H1 (cell line): ENCODE data around the gene MPDZ. TPM values are rescaled to one million over a fixed set of nuclear protein-coding genes. Genes with fewer than 3 reads are reported as not detected.

Source experiments
- CTCF ChIA-PET: fragments of 300-600 bp; sonication (Branson Sonifier 250); formaldehyde crosslinking; loops from one replicate; lab custom pipeline; 2021; ENCODE audit not compliant: partially characterized antibody; lab: Charles Lee
- POLR2A ChIA-PET: fragments of 300-600 bp; sonication (Branson Sonifier 250); formaldehyde crosslinking; loops from one replicate; lab custom pipeline; 2021; ENCODE audit warnings: inconsistent platforms; ENCODE audit not compliant: partially characterized antibody; lab: Charles Lee
- DNase-seq, 2 experiments: peaks; one replicate each; pipeline versions ENCODE4 v3.0.0 to v3.0.0-alpha.2; 2010 to 2022; ENCODE audit warnings: low spot score in 2 of 2, low read depth in 1 of 2, mixed read lengths in 1 of 2
- FAIRE-seq: peaks from 2 replicates; lab custom pipeline; 2011; peaks lifted over from hg19 to GRCh38; lab: Jason Lieb, UNC
- H2AFZ ChIP-seq: 2 replicates; pipeline ENCODE4 v1.8.1; 2012; ENCODE audit warnings: low read length, inconsistent platforms
- H2AK5ac ChIP-seq: 2 replicates; pipeline ENCODE4 v1.6.1; 2013; ENCODE audit warnings: low read depth, low read length
- H2BK120ac ChIP-seq: replicated peaks from 2 replicates; pipeline ENCODE3; 2013; ENCODE audit warnings: low read depth, low read length, inconsistent platforms
- H2BK12ac ChIP-seq: 2 replicates; pipeline ENCODE4 v1.6.1; 2013; ENCODE audit warnings: low read depth, low read length
- H2BK15ac ChIP-seq: 2 replicates; pipeline ENCODE4 v1.6.1; 2013; ENCODE audit warnings: low read length
- H2BK20ac ChIP-seq: 2 replicates; pipeline ENCODE4 v1.6.1; 2013; ENCODE audit warnings: low read length
- H2BK5ac ChIP-seq: 2 replicates; pipeline ENCODE4 v1.6.1; 2013; ENCODE audit warnings: low read depth, low read length
- H3K14ac ChIP-seq: 2 replicates; pipeline ENCODE4 v1.6.1; 2013; ENCODE audit warnings: inconsistent platforms; ENCODE audit not compliant: insufficient read length
- H3K18ac ChIP-seq: 2 replicates; pipeline ENCODE4 v1.6.1; 2013; ENCODE audit warnings: low read length; ENCODE audit errors: extremely low read depth
- H3K23ac ChIP-seq: 2 replicates; pipeline ENCODE4 v1.6.1; 2013; ENCODE audit warnings: inconsistent platforms; ENCODE audit not compliant: insufficient read length
- H3K23me2 ChIP-seq: 2 replicates; pipeline ENCODE4 v1.6.1; 2013; ENCODE audit warnings: low read depth, low read length
- H3K27ac ChIP-seq: 2 replicates; pipeline ENCODE4 v1.6.1; 2011; ENCODE audit warnings: low read depth, low read length, inconsistent platforms
- H3K27me3 ChIP-seq, 4 experiments: replicated peaks in 1 of 4; 1 replicate in 1 of 4; 2 replicates in 3 of 4; pipeline versions ENCODE4 v1.6.1 to v1.8.1; 2011 to 2013; ENCODE audit warnings: low read length in 3 of 4, mild to moderate bottlenecking in 3 of 4, inconsistent platforms in 2 of 4, mixed read lengths in 2 of 4, moderate library complexity in 1 of 4; ENCODE audit not compliant: control insufficient read depth in 3 of 4, insufficient read depth in 3 of 4; ENCODE audit errors: extremely low read depth in 1 of 4
- H3K36me3 ChIP-seq, 4 experiments: 2 replicates each; pipeline versions ENCODE4 v1.6.1 to v1.8.1; 2011 to 2013; ENCODE audit warnings: mild to moderate bottlenecking in 4 of 4, low read length in 3 of 4, moderate library complexity in 2 of 4, control low read depth in 1 of 4, inconsistent platforms in 1 of 4; ENCODE audit not compliant: insufficient read depth in 4 of 4, control insufficient read depth in 2 of 4
- H3K4ac ChIP-seq: replicated peaks from 2 replicates; pipeline ENCODE3; 2013; ENCODE audit warnings: low read length, low read depth, mixed read lengths, inconsistent platforms; ENCODE audit not compliant: insufficient read length
- H3K4me1 ChIP-seq, 4 experiments: replicated peaks in 1 of 4; 1 replicate in 1 of 4; 2 replicates in 3 of 4; pipeline versions ENCODE4 v1.6.1 to v1.8.1; 2011 to 2013; ENCODE audit warnings: low read length in 3 of 4, inconsistent platforms in 2 of 4, mixed read lengths in 1 of 4; ENCODE audit not compliant: insufficient read depth in 4 of 4, control insufficient read depth in 3 of 4
- H3K4me2 ChIP-seq, 2 experiments: 2 replicates each; pipeline versions ENCODE4 v1.6.1 to v1.8.1; 2011 to 2013; ENCODE audit warnings: low read depth in 2 of 2, low read length in 2 of 2, control low read depth in 1 of 2, inconsistent platforms in 1 of 2, mild to moderate bottlenecking in 1 of 2; ENCODE audit not compliant: insufficient read depth in 1 of 2
- H3K4me3 ChIP-seq, 4 experiments: fragments of 200-600, 300-600 bp in 1 of 4; sonication (generic), shearing (Covaris generic), sonication (Bioruptor Twin) in 1 of 4; 2 replicates each; pipeline versions ENCODE4 v1.5.1 to v1.8.1; 2011 to 2016; ENCODE audit warnings: low read length in 4 of 4, low read depth in 3 of 4, control low read depth in 2 of 4, inconsistent platforms in 2 of 4, mild to moderate bottlenecking in 2 of 4, mixed read lengths in 1 of 4, moderate library complexity in 1 of 4; ENCODE audit not compliant: insufficient read depth in 2 of 4; ENCODE audit errors: extremely low read depth in 1 of 4
- H3K56ac ChIP-seq: replicated peaks from 2 replicates; pipeline ENCODE3; 2013; ENCODE audit warnings: low read depth, mild to moderate bottlenecking, mixed read lengths, low read length, inconsistent platforms; ENCODE audit not compliant: insufficient read length
- H3K79me1 ChIP-seq: 2 replicates; pipeline ENCODE4 v1.6.1; 2013; ENCODE audit warnings: low read depth, low read length, control low read depth
- H3K79me2 ChIP-seq, 2 experiments: 2 replicates each; pipeline versions ENCODE4 v1.6.1 to v1.8.1; 2012 to 2013; ENCODE audit warnings: low read length in 2 of 2, mild to moderate bottlenecking in 2 of 2, inconsistent platforms in 1 of 2; ENCODE audit not compliant: insufficient read depth in 2 of 2, control insufficient read depth in 1 of 2
- H3K9ac ChIP-seq, 4 experiments: replicated peaks in 1 of 4; 1 replicate in 1 of 4; 2 replicates in 3 of 4; pipeline versions ENCODE4 v1.6.1 to v1.8.1; 2011 to 2013; ENCODE audit warnings: low read depth in 3 of 4, low read length in 3 of 4, control low read depth in 2 of 4, mild to moderate bottlenecking in 2 of 4, moderate library complexity in 2 of 4, inconsistent platforms in 1 of 4; ENCODE audit errors: extremely low read depth in 1 of 4
- H3K9me3 ChIP-seq, 2 experiments: 2 replicates each; pipeline versions ENCODE4 v1.6.1 to v1.8.1; 2012 to 2013; ENCODE audit warnings: mild to moderate bottlenecking in 2 of 2, moderate library complexity in 2 of 2, control low read depth in 1 of 2, inconsistent platforms in 1 of 2, low read depth in 1 of 2, low read length in 1 of 2, mixed read lengths in 1 of 2; ENCODE audit not compliant: insufficient read depth in 2 of 2
- H4K20me1 ChIP-seq, 2 experiments: replicated peaks in 1 of 2; 2 replicates each; pipeline versions ENCODE3 to v1.8.1; 2011 to 2013; ENCODE audit warnings: inconsistent platforms in 2 of 2, low read length in 2 of 2, mild to moderate bottlenecking in 1 of 2; ENCODE audit not compliant: insufficient read depth in 2 of 2, control insufficient read depth in 1 of 2
- H4K5ac ChIP-seq: 2 replicates; pipeline ENCODE4 v1.6.1; 2013; ENCODE audit warnings: low read length, low read depth, mixed read lengths, inconsistent platforms; ENCODE audit not compliant: insufficient read length
- H4K8ac ChIP-seq: 2 replicates; pipeline ENCODE4 v1.8.0; 2013; ENCODE audit warnings: mild to moderate bottlenecking, moderate library complexity, low read length, inconsistent platforms; ENCODE audit not compliant: insufficient read depth; ENCODE audit errors: extremely low read depth
- H4K91ac ChIP-seq: replicated peaks from 2 replicates; pipeline ENCODE3; 2013; ENCODE audit warnings: low read length, mixed read lengths, inconsistent platforms; ENCODE audit not compliant: insufficient read length
- BRCA1 ChIP-seq: IDR thresholded peaks from 2 replicates; pipeline ENCODE4 v1.6.1; 2012; ENCODE audit warnings: low read depth, low read length, improper control_type of control experiment
- SAP30 ChIP-seq: fragments of 300-600 bp; sonication (generic); IDR thresholded peaks from 2 replicates; pipeline ENCODE4 v1.7.1; 2012; ENCODE audit warnings: low read length, moderate library complexity, mild to moderate bottlenecking, inconsistent platforms; ENCODE audit not compliant: insufficient read depth, insufficient replicate concordance
- WGBS, 2 experiments: shearing (Covaris generic) in 1 of 2; methylation state at CpG; one replicate each; pipeline versions ENCODE4 v1.1.6 to v1.1.7; 2013 to 2015; ENCODE audit warnings: low lambda C conversion rate in 2 of 2, mixed read lengths in 2 of 2, inconsistent platforms in 1 of 2, low coverage in 1 of 2, missing lambda C conversion rate in 1 of 2; ENCODE audit not compliant: insufficient replicate concordance in 2 of 2, insufficient coverage in 1 of 2, insufficient read length in 1 of 2; ENCODE audit errors: extremely low coverage in 1 of 2, missing lambda C conversion rate in 1 of 2; 5-methylcytosine and 5-hydroxymethylcytosine counted together
- polyA plus RNA-seq, 7 experiments: library from polyadenylated mRNA; depleted of rRNA in 3 of 7; stranded (reverse) in 5 of 7; unstranded in 2 of 7; fragments of >200 nt in 5 of 7; fragments of 200-250 nt in 2 of 7; gene quantifications; 1 replicate in 5 of 7; 2 replicates in 1 of 7; 4 replicates in 1 of 7; pipeline versions ENCODE4 v1.2.1 to v1.2.3, GENCODE V29; 2011 to 2013; ENCODE audit warnings: missing spikeins in 2 of 7, mixed read lengths in 2 of 7
- total RNA-seq: library from RNA; stranded (reverse); fragmentation: NEBNext Ultra II Directional; extraction: Animal tissue kit (Norgen Biotek cat#: 25700); gene quantifications from 2 replicates; pipeline ENCODE4 v1.2.1, GENCODE V29; 2021

Gene MPDZ
- total and polyA plus RNA-seq, 2 of the 8 experiments (the other 6 are each of a cell fraction or from before 2014, with no cell fraction given): 14.6 to 39.4 TPM

DNA sequence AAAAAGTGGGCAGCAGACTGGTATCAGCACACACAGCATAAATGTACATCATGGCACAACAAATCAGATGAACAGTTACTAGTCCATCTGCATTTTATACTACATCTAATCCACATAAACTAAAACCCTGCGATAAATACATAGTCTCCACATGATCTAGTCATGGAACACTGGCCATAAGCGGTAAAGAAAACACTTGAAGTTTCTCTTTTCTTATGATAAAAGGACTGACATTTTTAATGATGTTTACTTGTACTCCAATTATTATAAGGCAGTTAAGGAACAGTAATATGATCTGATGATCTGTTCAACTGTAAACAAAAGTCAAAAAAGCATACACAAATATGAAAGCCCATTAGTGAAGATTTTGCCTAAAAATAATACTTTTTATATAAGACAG, 112.5 kb downstream of the MPDZ start:
- H3K36me3 ChIP-seq: peaks cover 0 to 8% (median 0%) of the 10 kb centered on the region in 4 experiments; a peak in 2 of 8 replicates
- H3K27me3 ChIP-seq: no peaks in the 10 kb centered on the region
- no peak overlapping the region for H4K8ac ChIP-seq
- no peaks in the 10 kb centered on the region for H4K20me1 ChIP-seq
- no peak overlapping the region for H3K56ac ChIP-seq
- H2BK5ac ChIP-seq: no peak overlapping the region
- H3K79me2 ChIP-seq: no peaks in the 10 kb centered on the region
- no peaks in the 10 kb centered on the region for H3K23me2 ChIP-seq
- no peaks in the 10 kb centered on the region for H3K79me1 ChIP-seq
- H3K23ac ChIP-seq: no peak overlapping the region
- H3K9me3 ChIP-seq: no peaks in the 10 kb centered on the region
- no peak overlapping the region for H3K14ac ChIP-seq
- H3K18ac ChIP-seq: no peak overlapping the region
- H4K5ac ChIP-seq: no peak overlapping the region
- ChIA-PET POLR2A (no interaction called here), CTCF (interaction anchor here (0.6 kb wide), 1 partner anchor 333 kb away, joined by 3 read pairs; no protein-coding TSS in a partner anchor)
- H2BK120ac ChIP-seq: no peak overlapping the region
- no peak overlapping the region for H3K4me2 ChIP-seq
- FAIRE-seq: no peak
- no peak overlapping the region for H3K27ac ChIP-seq
- 97% methylated on average over 2 of the region's 2 CpGs; no CpG with 5 or more reads in 1 of the 2 experiments for WGBS, 2 experiments
- H3K4me1 ChIP-seq: peaks cover 0 to 3% (median 2%) of the 10 kb centered on the region in 4 experiments; a peak in 2 of 7 replicates
- no peak overlapping the region for H2AFZ ChIP-seq
- no peak overlapping the region for H3K4ac ChIP-seq
- no peak overlapping the region for H2BK12ac ChIP-seq
- no peak overlapping the region for H3K9ac ChIP-seq
- H2BK15ac ChIP-seq: no peak overlapping the region
- H3K4me3 ChIP-seq: no peak overlapping the region
- H2AK5ac ChIP-seq: no peak overlapping the region
- H4K91ac ChIP-seq: no peak overlapping the region
- DNase-seq: no peak
- H2BK20ac ChIP-seq: no peak overlapping the region
- TF ChIP-seq BRCA1 (no peak), SAP30 (no peak)
